ENCODE measurements around the gene LRRC53.

Gene LRRC53

DNA sequence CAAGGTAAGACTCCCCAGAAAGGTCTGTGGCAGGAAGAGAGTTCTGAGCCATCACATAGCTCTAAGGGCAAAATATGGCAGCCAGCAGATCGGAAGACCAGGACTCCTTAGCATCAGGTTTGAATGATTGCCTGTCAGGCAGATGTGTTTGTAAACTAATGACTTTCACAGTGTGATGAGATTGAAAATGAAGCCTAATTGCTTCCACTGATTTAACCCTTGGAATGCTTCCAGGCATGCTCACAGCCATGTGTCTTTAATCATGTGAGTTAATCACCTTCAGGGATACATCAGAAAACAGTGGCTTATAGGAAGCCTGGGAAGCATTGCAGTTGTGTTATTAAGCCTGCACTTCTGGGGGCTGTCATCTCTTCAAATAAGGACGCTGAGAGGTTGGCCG lies 82.8 kb downstream of the LRRC53 start:
- no peaks in the 10 kb centered on the region for H3K4me1 ChIP-seq (ENCODE audit: insufficient read depth, low read length, severe bottlenecking)
- no peaks in the 10 kb centered on the region for H3K36me3 ChIP-seq (ENCODE audit: insufficient read depth, low read length)
- H4K20me1 ChIP-seq (ENCODE audit: insufficient read depth, low read length), result no peaks in the 10 kb centered on the region
- no peaks in the 10 kb centered on the region; the same call in 1 of the 2 replicates for H3K27me3 ChIP-seq (ENCODE audit: insufficient read depth, low read length)
- H3K9ac ChIP-seq (ENCODE audit: low read length), result no peak overlapping the region
- H3K9me3 ChIP-seq (ENCODE audit: low read length), result no peaks in the 10 kb centered on the region
- no peaks in the 10 kb centered on the region for H3K79me2 ChIP-seq (ENCODE audit: insufficient read depth, low read length)
- H3F3A ChIP-seq (ENCODE audit: insufficient read depth, low read length), result no peaks in the 10 kb centered on the region
- H3K9me2 ChIP-seq (ENCODE audit: low read depth, low read length), result no peaks in the 10 kb centered on the region
- H2AFZ ChIP-seq (ENCODE audit: low read length), result no peak overlapping the region
- no peak overlapping the region for H3K27ac ChIP-seq (ENCODE audit: low read depth, low read length, poor library complexity, severe bottlenecking)
- TF ChIP-seq CTCF (IDR thresholded peaks at IDR 0.05; ENCODE audit: low read length), result no peak
- no peak for TF ChIP-seq EZH2 (IDR thresholded peaks at IDR 0.05; ENCODE audit: borderline replicate concordance, low read length)
- H3K4me3 ChIP-seq (ENCODE audit: low read depth, low read length, poor library complexity, severe bottlenecking), result no peak overlapping the region
- no peak overlapping the region for H3K4me2 ChIP-seq (ENCODE audit: low read length)

DNA sequence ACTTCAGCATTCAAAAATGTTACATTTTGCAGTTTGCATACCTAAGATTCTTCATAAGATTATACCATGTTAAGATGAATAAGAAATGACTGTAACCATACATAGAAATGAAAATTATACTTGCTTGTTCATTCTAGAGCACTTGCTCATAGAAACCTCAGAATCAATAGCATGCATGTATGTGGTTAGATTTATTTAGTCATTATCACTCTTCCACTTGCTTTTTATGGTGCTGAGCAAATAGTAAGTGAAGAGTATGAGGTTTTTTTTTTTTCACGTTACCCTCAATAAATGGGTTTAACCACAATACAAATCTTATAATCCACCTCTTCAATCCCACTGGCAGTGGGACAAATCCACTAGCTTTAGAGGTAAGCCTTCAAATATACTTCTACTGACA lies 84.7 kb downstream of the LRRC53 start:
- Histone ChIP-seq H3K4me3 (ENCODE audit: low read depth, low read length, poor library complexity, severe bottlenecking) (no peak overlapping the region), H3K4me2 (ENCODE audit: low read length) (no peak overlapping the region), H3K9ac (ENCODE audit: low read length) (no peak overlapping the region), H3K9me3 (ENCODE audit: low read length) (no peaks in the 10 kb centered on the region), H3K9me2 (ENCODE audit: low read depth, low read length) (no peaks in the 10 kb centered on the region), H4K20me1 (ENCODE audit: insufficient read depth, low read length) (no peaks in the 10 kb centered on the region), H3K27ac (ENCODE audit: low read depth, low read length, poor library complexity, severe bottlenecking) (no peak overlapping the region), H3K79me2 (ENCODE audit: insufficient read depth, low read length) (no peaks in the 10 kb centered on the region), H3K27me3 (ENCODE audit: insufficient read depth, low read length) (no peaks in the 10 kb centered on the region; the same call in 1 of the 2 replicates), H2AFZ (ENCODE audit: low read length) (no peak overlapping the region), H3F3A (ENCODE audit: insufficient read depth, low read length) (no peaks in the 10 kb centered on the region), H3K4me1 (ENCODE audit: insufficient read depth, low read length, severe bottlenecking) (no peaks in the 10 kb centered on the region), H3K36me3 (ENCODE audit: insufficient read depth, low read length) (no peaks in the 10 kb centered on the region)
- TF ChIP-seq EZH2 (IDR thresholded peaks at IDR 0.05; ENCODE audit: borderline replicate concordance, low read length) (no peak), CTCF (IDR thresholded peaks at IDR 0.05; ENCODE audit: low read length) (no peak)

- H2AFZ ChIP-seq (ENCODE audit: low read length), result no peak overlapping the region
- H3K36me3 ChIP-seq (ENCODE audit: insufficient read depth, low read length), result no peaks in the 10 kb centered on the region
- no peaks in the 10 kb centered on the region for H3F3A ChIP-seq (ENCODE audit: insufficient read depth, low read length)
- no peaks in the 10 kb centered on the region for H4K20me1 ChIP-seq (ENCODE audit: insufficient read depth, low read length)
- H3K27me3 ChIP-seq (ENCODE audit: insufficient read depth, low read length), result no peaks in the 10 kb centered on the region; the same call in 1 of the 2 replicates
- H3K9me3 ChIP-seq (ENCODE audit: low read length), result no peaks in the 10 kb centered on the region
- H3K4me3 ChIP-seq (ENCODE audit: low read depth, low read length, poor library complexity, severe bottlenecking), result no peak overlapping the region
- H3K4me2 ChIP-seq (ENCODE audit: low read length), result no peak overlapping the region
- H3K79me2 ChIP-seq (ENCODE audit: insufficient read depth, low read length), result no peaks in the 10 kb centered on the region
- TF ChIP-seq CTCF (IDR thresholded peaks at IDR 0.05; ENCODE audit: low read length) (no peak), EZH2 (IDR thresholded peaks at IDR 0.05; ENCODE audit: borderline replicate concordance, low read length) (no peak)
- no peak overlapping the region for H3K9ac ChIP-seq (ENCODE audit: low read length)
- no peak overlapping the region for H3K27ac ChIP-seq (ENCODE audit: low read depth, low read length, poor library complexity, severe bottlenecking)
- H3K4me1 ChIP-seq (ENCODE audit: insufficient read depth, low read length, severe bottlenecking), result no peaks in the 10 kb centered on the region
- H3K9me2 ChIP-seq (ENCODE audit: low read depth, low read length), result no peaks in the 10 kb centered on the region
Observed at GRCh38 chr1:74426208-74426937, 86.0 kb downstream of the LRRC53 start.
